Spleen (tissue), 11 donors: ENCODE results near the gene CIP2A. TPM values are rescaled to one million over a fixed set of nuclear protein-coding genes. Genes with fewer than 3 reads are reported as not detected.

Experiments
- DNase-seq: peaks from one replicate; pipeline ENCODE4 v3.0.0-alpha.2; 2020
- H3K27ac ChIP-seq, 8 donors: fragments of 200-600 bp; sonication (generic) in 7 of 8; 1 replicate in 4 of 8; 2 replicates in 4 of 8; pipeline versions ENCODE4 v1.5.0 to v1.8.0; 2016 to 2021; ENCODE audit warnings: inconsistent platforms in 4 of 8, mild to moderate bottlenecking in 4 of 8, moderate library complexity in 1 of 8
- H3K27me3 ChIP-seq, 7 donors: fragments of 200-600 bp; sonication (generic) in 6 of 7; replicated peaks in 1 of 7; 1 replicate in 4 of 7; 2 replicates in 3 of 7; pipeline versions ENCODE4 v1.5.0 to v1.8.0; 2016 to 2021; ENCODE audit warnings: inconsistent platforms in 3 of 7, mild to moderate bottlenecking in 1 of 7
- H3K36me3 ChIP-seq, 6 donors: fragments of 200-600 bp; sonication (generic) in 5 of 6; 1 replicate in 4 of 6; 2 replicates in 2 of 6; pipeline versions ENCODE4 v1.5.0 to v1.8.0; 2016 to 2021; ENCODE audit warnings: inconsistent platforms in 2 of 6
- H3K4me1 ChIP-seq, 6 donors: fragments of 200-600 bp; sonication (generic) in 5 of 6; 1 replicate in 3 of 6; 2 replicates in 3 of 6; pipeline versions ENCODE4 v1.5.0 to v1.8.0; 2016 to 2021; ENCODE audit warnings: inconsistent platforms in 3 of 6
- H3K4me3 ChIP-seq, 8 donors: fragments of 200-600 bp; sonication (generic) in 7 of 8; 1 replicate in 4 of 8; 2 replicates in 4 of 8; pipeline versions ENCODE4 v1.5.0 to v1.8.0; 2016 to 2021; ENCODE audit warnings: inconsistent platforms in 4 of 8, mild to moderate bottlenecking in 4 of 8, moderate library complexity in 2 of 8
- H3K9me3 ChIP-seq, 8 donors: fragments of 200-600 bp; sonication (generic) in 7 of 8; 1 replicate in 4 of 8; 2 replicates in 4 of 8; pipeline versions ENCODE4 v1.5.0 to v1.8.0; 2016 to 2021; ENCODE audit warnings: inconsistent platforms in 4 of 8
- CTCF ChIP-seq, 11 experiments: fragments of 200-600 bp in 7 of 11; fragments of 450-650 bp in 4 of 11; sonication (generic) in 4 of 11; IDR thresholded peaks in 8 of 11; conservative IDR thresholded peaks in 3 of 11; 1 replicate in 7 of 11; 2 replicates in 4 of 11; pipeline versions ENCODE4 v1.4.0 to v1.8.0; 2016 to 2021; ENCODE audit warnings: antibody characterized with exemption in 11 of 11, inconsistent platforms in 4 of 11, mild to moderate bottlenecking in 1 of 11
- POLR2A ChIP-seq, 3 donors: fragments of 450-650 bp; IDR thresholded peaks; one replicate each; pipeline ENCODE4 v1.5.1; 2017; ENCODE audit warnings: antibody characterized with exemption in 3 of 3, mild to moderate bottlenecking in 1 of 3
- POLR2AphosphoS5 ChIP-seq, 3 donors: sonication (generic); formaldehyde crosslinking; IDR thresholded peaks; one replicate each; pipeline ENCODE4 v1.5.1; 2017; ENCODE audit warnings: antibody characterized with exemption in 3 of 3
- WGBS, 5 donors: extraction: QIAGEN DNeasy Blood & Tissue Kit in 3 of 5; methylation state at CpG; one replicate each; pipeline versions ENCODE4 v1.1.5 to v1.1.7; 2013 to 2018; 5-methylcytosine and 5-hydroxymethylcytosine counted together
- intact Hi-C: fragments of 100-400 bp; cut with DNase I; formaldehyde crosslinking; loops from one replicate; pipeline ENCODE4 v1.15.0; 2023; ENCODE audit warnings: low total_unique reads
- polyA plus RNA-seq, 3 donors: library from polyadenylated mRNA; stranded (reverse); fragments of 200-250 nt; gene quantifications; one replicate each; pipeline ENCODE4 v1.2.1, GENCODE V29; 2013
- total RNA-seq, 7 donors: library from RNA; depleted of rRNA in 3 of 7; stranded (reverse); fragments of >200 nt in 3 of 7; fragmentation: NEBNext Ultra II Directional in 4 of 7; extraction: Animal tissue kit (Norgen Biotek cat#: 25700) in 4 of 7; gene quantifications; one replicate each; pipeline versions ENCODE4 v1.1.0 to v1.2.1, GENCODE V29; 2016 to 2021
- donor health status: healthy with polysubstance abuse.
- donor health status: DM: no; HTN: no; CAD: no; lungs with moderate emphysema.
- donor health status: DM: no; HTN: no; CAD: no.
- donor health status: Bipolar disorder and iron deficiency.
- donor health status: healthy.
- donor health status: DM: no; HTN: no; CAD: no.
- donor health status: DM: yes; HTN: yes; CAD: no.

CIP2A gene
- total and polyA plus RNA-seq, 10 donors, result 2.2 to 15.7 (median 8.1) TPM

GRCh38 chr3:108599677-108600409 is 10.6 kb upstream of the CIP2A start:
- no peak for TF ChIP-seq POLR2AphosphoS5 (IDR thresholded peaks at IDR 0.05)
- no peak for TF ChIP-seq CTCF (IDR thresholded peaks at IDR 0.05 in 8 of 11, conservative IDR thresholded peaks at IDR 0.05 in 3 of 11)
- TF ChIP-seq POLR2A (IDR thresholded peaks at IDR 0.05), result no peak
- DNase-seq, result no peak
- intact Hi-C loops, result no loop called here
- H3K27ac ChIP-seq, result no peak overlapping the region
- H3K4me1 ChIP-seq, result peaks cover 3 to 56% (median 38%) of the 10 kb centered on the region in 6 donors
- H3K27me3 ChIP-seq, result no peaks in the 10 kb centered on the region
- no peaks in the 10 kb centered on the region for H3K9me3 ChIP-seq
- H3K4me3 ChIP-seq, result no peak overlapping the region
- WGBS, 5 donors, result 50 to 97% (median 88%) methylated on average over 1 of the region's 1 CpG
- H3K36me3 ChIP-seq, result no peaks in the 10 kb centered on the region

GRCh38 chr3:108598375-108598774 is 9.1 kb upstream of the CIP2A start:
- no peak for DNase-seq
- intact Hi-C loops, result no loop called here
- Histone ChIP-seq H3K4me3 (no peak overlapping the region), H3K27ac (no peak overlapping the region), H3K4me1 (peaks cover 0 to 42% (median 28%) of the 10 kb centered on the region in 6 donors), H3K9me3 (no peaks in the 10 kb centered on the region), H3K27me3 (no peaks in the 10 kb centered on the region), H3K36me3 (no peaks in the 10 kb centered on the region)
- 77 to 96% (median 84%) methylated on average over 5 of the region's 5 CpGs for WGBS, 5 donors
- no peak for TF ChIP-seq CTCF (IDR thresholded peaks at IDR 0.05 in 8 of 11, conservative IDR thresholded peaks at IDR 0.05 in 3 of 11)
- no peak for TF ChIP-seq POLR2A (IDR thresholded peaks at IDR 0.05)
- no peak for TF ChIP-seq POLR2AphosphoS5 (IDR thresholded peaks at IDR 0.05)

GRCh38 chr3:108595321-108595720 is 6.1 kb upstream of the CIP2A start:
- TF ChIP-seq POLR2A (IDR thresholded peaks at IDR 0.05) (no peak), POLR2AphosphoS5 (IDR thresholded peaks at IDR 0.05) (no peak), CTCF (IDR thresholded peaks at IDR 0.05 in 8 of 11, conservative IDR thresholded peaks at IDR 0.05 in 3 of 11) (no peak)
- intact Hi-C loops, result no loop called here
- Histone ChIP-seq H3K4me1 (peaks cover 3 to 44% (median 23%) of the 10 kb centered on the region in 6 donors), H3K4me3 (no peak overlapping the region), H3K36me3 (no peaks in the 10 kb centered on the region), H3K9me3 (no peaks in the 10 kb centered on the region), H3K27me3 (no peaks in the 10 kb centered on the region), H3K27ac (peak overlapping the region in 1 of 8 donors; percentile 11)
- no peak for DNase-seq
- WGBS, 5 donors, result 93 to 99% (median 96%) methylated on average over 2 of the region's 2 CpGs

- TF ChIP-seq POLR2AphosphoS5 (IDR thresholded peaks at IDR 0.05), result no peak
- no peak for TF ChIP-seq POLR2A (IDR thresholded peaks at IDR 0.05)
- TF ChIP-seq CTCF (IDR thresholded peaks at IDR 0.05 in 8 of 11, conservative IDR thresholded peaks at IDR 0.05 in 3 of 11), result no peak
- Histone ChIP-seq H3K4me3 (peak overlapping the region; percentile 62 to 95 (median 88)), H3K4me1 (peaks cover 3 to 59% (median 30%) of the 10 kb centered on the region in 6 donors), H3K27ac (peak overlapping the region in 7 of 8 donors; percentile 94 to 98 (median 96)), H3K27me3 (no peaks in the 10 kb centered on the region), H3K9me3 (no peaks in the 10 kb centered on the region), H3K36me3 (no peaks in the 10 kb centered on the region)
- DNase-seq, result no peak
- WGBS, 5 donors, result 24 to 38% (median 31%) methylated on average over 4 of the region's 4 CpGs
- intact Hi-C loops, result no loop called here
Observed at GRCh38 chr3:108590460-108590859, 1.2 kb upstream of the CIP2A start.
